K562 (cell line): ENCODE measurements around the gene GALNT18.

Source experiments
- MCM5 ChIP-seq: fragments of 450-650 bp; IDR thresholded peaks from 2 replicates; pipeline ENCODE4 v1.6.1; 2016; ENCODE audit warnings: low read depth
- TF ChIP-seq, protein P1 (sequence below), 2 experiments: fragments of 450-650 bp in 1 of 2; sonication (generic) in 1 of 2; formaldehyde crosslinking in 1 of 2; IDR thresholded peaks; 2 replicates each; pipeline versions ENCODE4 v1.7.1 to v1.9.0; 2016 to 2022; ENCODE audit warnings: inconsistent platforms in 1 of 2, mild to moderate bottlenecking in 1 of 2, missing genetic modification reagents in 1 of 2
- TF ChIP-seq, protein P2 (sequence below): fragments of 450-650 bp; IDR thresholded peaks from 2 replicates; pipeline ENCODE4 v1.6.1; 2016; ENCODE audit warnings: missing biosample characterization, missing genetic modification characterization

DNA sequence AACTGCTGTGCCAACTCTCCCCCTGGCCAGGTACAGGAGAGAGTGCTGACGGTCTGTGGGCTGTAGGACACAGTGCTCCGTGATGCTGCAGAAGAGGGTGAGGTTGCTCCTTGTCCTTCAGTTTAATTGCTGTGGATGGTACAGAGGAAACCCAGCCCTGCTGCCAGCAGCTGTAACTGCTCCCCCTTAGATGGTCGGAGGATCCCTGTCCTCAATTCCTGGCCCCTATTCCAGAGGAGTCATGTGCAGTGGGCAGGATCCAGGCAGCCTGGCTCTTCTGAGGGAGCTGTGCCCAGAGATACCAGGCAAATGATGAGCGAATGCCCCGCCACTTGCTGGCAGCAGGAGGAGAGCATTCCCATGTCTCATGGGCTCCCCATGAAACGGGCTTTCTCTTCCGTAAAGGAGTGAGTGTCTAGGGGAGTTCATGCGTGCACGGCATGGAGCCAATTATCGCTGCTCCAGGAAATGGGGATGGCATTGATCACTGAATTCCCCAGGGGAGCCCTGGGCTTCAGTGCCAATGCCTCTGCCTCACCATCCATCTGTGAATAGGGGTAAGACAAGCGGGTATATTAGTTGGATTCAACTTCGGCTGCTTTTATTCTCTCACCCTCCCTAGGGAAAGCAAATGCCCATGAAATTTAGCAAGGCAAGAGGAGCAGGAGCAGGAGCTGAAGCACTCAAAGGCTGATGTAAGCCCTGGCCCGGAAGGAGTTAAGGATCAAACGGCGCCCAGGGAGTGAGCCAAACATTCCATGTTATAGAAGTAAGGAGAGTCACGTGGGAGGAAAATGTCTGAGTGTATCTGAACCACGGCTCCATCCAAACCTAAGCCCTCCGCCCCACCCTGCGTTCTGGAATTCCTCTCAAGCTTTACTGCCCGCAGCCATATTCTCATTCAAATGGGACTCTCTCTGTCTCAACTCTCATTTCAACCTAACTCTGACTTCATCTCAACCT is 217.8 kb downstream of the GALNT18 start:
- TF ChIP-seq, protein P1, sequence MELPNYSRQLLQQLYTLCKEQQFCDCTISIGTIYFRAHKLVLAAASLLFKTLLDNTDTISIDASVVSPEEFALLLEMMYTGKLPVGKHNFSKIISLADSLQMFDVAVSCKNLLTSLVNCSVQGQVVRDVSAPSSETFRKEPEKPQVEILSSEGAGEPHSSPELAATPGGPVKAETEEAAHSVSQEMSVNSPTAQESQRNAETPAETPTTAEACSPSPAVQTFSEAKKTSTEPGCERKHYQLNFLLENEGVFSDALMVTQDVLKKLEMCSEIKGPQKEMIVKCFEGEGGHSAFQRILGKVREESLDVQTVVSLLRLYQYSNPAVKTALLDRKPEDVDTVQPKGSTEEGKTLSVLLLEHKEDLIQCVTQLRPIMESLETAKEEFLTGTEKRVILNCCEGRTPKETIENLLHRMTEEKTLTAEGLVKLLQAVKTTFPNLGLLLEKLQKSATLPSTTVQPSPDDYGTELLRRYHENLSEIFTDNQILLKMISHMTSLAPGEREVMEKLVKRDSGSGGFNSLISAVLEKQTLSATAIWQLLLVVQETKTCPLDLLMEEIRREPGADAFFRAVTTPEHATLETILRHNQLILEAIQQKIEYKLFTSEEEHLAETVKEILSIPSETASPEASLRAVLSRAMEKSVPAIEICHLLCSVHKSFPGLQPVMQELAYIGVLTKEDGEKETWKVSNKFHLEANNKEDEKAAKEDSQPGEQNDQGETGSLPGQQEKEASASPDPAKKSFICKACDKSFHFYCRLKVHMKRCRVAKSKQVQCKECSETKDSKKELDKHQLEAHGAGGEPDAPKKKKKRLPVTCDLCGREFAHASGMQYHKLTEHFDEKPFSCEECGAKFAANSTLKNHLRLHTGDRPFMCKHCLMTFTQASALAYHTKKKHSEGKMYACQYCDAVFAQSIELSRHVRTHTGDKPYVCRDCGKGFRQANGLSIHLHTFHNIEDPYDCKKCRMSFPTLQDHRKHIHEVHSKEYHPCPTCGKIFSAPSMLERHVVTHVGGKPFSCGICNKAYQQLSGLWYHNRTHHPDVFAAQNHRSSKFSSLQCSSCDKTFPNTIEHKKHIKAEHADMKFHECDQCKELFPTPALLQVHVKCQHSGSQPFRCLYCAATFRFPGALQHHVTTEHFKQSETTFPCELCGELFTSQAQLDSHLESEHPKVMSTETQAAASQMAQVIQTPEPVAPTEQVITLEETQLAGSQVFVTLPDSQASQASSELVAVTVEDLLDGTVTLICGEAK (IDR thresholded peaks at IDR 0.05), result no peak
- TF ChIP-seq, protein P1 (CRISPR knock-in tag; IDR thresholded peaks at IDR 0.05), result no peak
- TF ChIP-seq, protein P2, sequence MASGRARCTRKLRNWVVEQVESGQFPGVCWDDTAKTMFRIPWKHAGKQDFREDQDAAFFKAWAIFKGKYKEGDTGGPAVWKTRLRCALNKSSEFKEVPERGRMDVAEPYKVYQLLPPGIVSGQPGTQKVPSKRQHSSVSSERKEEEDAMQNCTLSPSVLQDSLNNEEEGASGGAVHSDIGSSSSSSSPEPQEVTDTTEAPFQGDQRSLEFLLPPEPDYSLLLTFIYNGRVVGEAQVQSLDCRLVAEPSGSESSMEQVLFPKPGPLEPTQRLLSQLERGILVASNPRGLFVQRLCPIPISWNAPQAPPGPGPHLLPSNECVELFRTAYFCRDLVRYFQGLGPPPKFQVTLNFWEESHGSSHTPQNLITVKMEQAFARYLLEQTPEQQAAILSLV (tag), result no peak
- no peak for TF ChIP-seq MCM5
